NB4 (cell line): ENCODE measurements around the gene KCNAB2.

ENCODE experiments used
- CTCF ChIP-seq: IDR thresholded peaks from one replicate; pipeline ENCODE4 v1.5.1; 2012; ENCODE audit warnings: low read depth, low read length
- MAX ChIP-seq: IDR thresholded peaks from 2 replicates; pipeline ENCODE4 v1.6.1; 2011; ENCODE audit warnings: low read depth, low read length
- POLR2A ChIP-seq: IDR thresholded peaks from 2 replicates; pipeline ENCODE4 v1.6.1; 2011; ENCODE audit warnings: mild to moderate bottlenecking; ENCODE audit not compliant: insufficient read length; ENCODE audit errors: extremely low read depth

GRCh38 chr1:6028042-6028850, 17.4 kb upstream of the KCNAB2 start:
- TF ChIP-seq CTCF (peak; percentile 3), POLR2A (peak; percentile 56), MAX (peak; percentile 77)
